NCI-H1105 (cell line): ENCODE results near the gene C21orf91.

Experiments used
- DNase-seq: peaks from one replicate; lab custom pipeline; 2025; lab: John Stamatoyannopoulos, UW

The C21orf91 gene

GRCh38 chr21:17819114-17819876 is at the start of gene C21orf91:
Gene C21orf91, minus strand, starts transcription at chr21:17819356. Its CDS starts 1,038 bp downstream, at chr21:17818318.
- peak; percentile 85 for DNase-seq

- DNase-seq = no peak
These were observed 47.4 kb upstream of the C21orf91 start for GRCh38 chr21:17866590-17866989.

GRCh38 chr21:17859661-17860060 is 40.5 kb upstream of the C21orf91 start:
- no peak for DNase-seq

GRCh38 chr21:17858747-17859146 is 39.6 kb upstream of the C21orf91 start:
- no peak for DNase-seq

GRCh38 chr21:17854745-17855144 is 35.6 kb upstream of the C21orf91 start:
- DNase-seq = no peak

GRCh38 chr21:17853393-17854275 is 34.5 kb upstream of the C21orf91 start:
- DNase-seq = no peak

GRCh38 chr21:17848228-17848627 is 29.1 kb upstream of the C21orf91 start:
- no peak for DNase-seq

GRCh38 chr21:17841103-17841502 is 21.9 kb upstream of the C21orf91 start:
- DNase-seq = no peak

GRCh38 chr21:17834639-17835354 is 15.6 kb upstream of the C21orf91 start:
- DNase-seq = no peak

- DNase-seq = no peak
These were observed 10.3 kb upstream of the C21orf91 start for GRCh38 chr21:17829472-17829871.

GRCh38 chr21:17828223-17828622 is 9.1 kb upstream of the C21orf91 start:
- no peak for DNase-seq

GRCh38 chr21:17823846-17824245 is 4.7 kb upstream of the C21orf91 start:
- DNase-seq = no peak

- DNase-seq = no peak
These were observed 2.0 kb upstream of the C21orf91 start for GRCh38 chr21:17821121-17821520.

- peak; percentile 59 for DNase-seq
These were observed 697 bp upstream of the C21orf91 start for GRCh38 chr21:17819877-17820229.

GRCh38 chr21:17818186-17819113 is 706 bp downstream of the C21orf91 start:
- DNase-seq = peak; percentile 33

- no peak for DNase-seq
These were observed 5.8 kb downstream of the C21orf91 start for GRCh38 chr21:17813353-17813752.

GRCh38 chr21:17805966-17806365 is 13.2 kb downstream of the C21orf91 start:
- DNase-seq = no peak

- DNase-seq = no peak
These were observed 15.6 kb downstream of the C21orf91 start for GRCh38 chr21:17803536-17803935.

GRCh38 chr21:17802572-17802971 is 16.6 kb downstream of the C21orf91 start:
- no peak for DNase-seq

GRCh38 chr21:17799414-17800164 is 19.6 kb downstream of the C21orf91 start:
- DNase-seq = no peak

GRCh38 chr21:17798796-17799195 is 20.4 kb downstream of the C21orf91 start:
- DNase-seq = no peak
